Heart right ventricle (tissue), 16 donors: ENCODE data around the gene FANCM. TPM values are rescaled to one million over a fixed set of nuclear protein-coding genes. Genes with fewer than 3 reads are reported as not detected.
A peak's percentile ranks its signal among the peaks of the same experiment; 100 is the strongest.

ENCODE experiments used
- ATAC-seq, 8 donors: fragments of 200-7000 bp; cut with Tn5 transposase; one replicate each; pipeline ENCODE4 v1.9.1; 2020; ENCODE audit warnings: mild to moderate bottlenecking in 8 of 8, moderate library complexity in 8 of 8, moderate number of reproducible peaks in 1 of 8
- DNase-seq, 2 donors: peaks; one replicate each; pipeline ENCODE4 v3.0.0-alpha.2; 2020
- H3K27ac ChIP-seq, 10 donors: fragments of 200-600 bp; sonication (generic) in 2 of 10; one replicate each; pipeline versions ENCODE4 v1.5.0 to v1.8.0; 2020 to 2022; ENCODE audit warnings: mild to moderate bottlenecking in 3 of 10
- H3K27me3 ChIP-seq, 7 donors: fragments of 200-600 bp; one replicate each; pipeline ENCODE4 v1.8.0; 2021 to 2022; ENCODE audit warnings: mild to moderate bottlenecking in 2 of 7
- H3K36me3 ChIP-seq, 9 donors: fragments of 200-600 bp; sonication (generic) in 1 of 9; one replicate each; pipeline versions ENCODE4 v1.5.0 to v1.8.0; 2020 to 2022; ENCODE audit warnings: mild to moderate bottlenecking in 2 of 9
- H3K4me1 ChIP-seq, 9 donors: fragments of 200-600 bp; sonication (generic) in 1 of 9; one replicate each; pipeline versions ENCODE4 v1.5.0 to v1.8.0; 2020 to 2022; ENCODE audit warnings: mild to moderate bottlenecking in 4 of 9
- H3K4me3 ChIP-seq, 10 donors: fragments of 200-600 bp; sonication (generic) in 2 of 10; one replicate each; pipeline versions ENCODE4 v1.5.0 to v1.8.0; 2020 to 2022; ENCODE audit warnings: mild to moderate bottlenecking in 7 of 10, moderate library complexity in 2 of 10
- H3K9me3 ChIP-seq, 11 donors: fragments of 200-600 bp in 10 of 11; sonication (generic) in 2 of 11; one replicate each; pipeline versions ENCODE4 v1.5.0 to v1.8.0; 2013 to 2022; ENCODE audit warnings: mild to moderate bottlenecking in 2 of 11, control low read depth in 1 of 11, moderate library complexity in 1 of 11
- WGBS, 2 donors: extraction: QIAGEN DNeasy Blood & Tissue Kit; methylation state at CpG; one replicate each; pipeline ENCODE4 v1.1.7; 2013; ENCODE audit warnings: inconsistent platforms in 1 of 2; 5-methylcytosine and 5-hydroxymethylcytosine counted together
- intact Hi-C, 10 donors: fragments of 100-400 bp; cut with DNase I; formaldehyde crosslinking; loops; one replicate each; pipeline versions ENCODE4 v1.11.1 to v1.14.2; 2022
- polyA plus RNA-seq, 2 donors: library from polyadenylated mRNA; stranded (reverse); fragments of 200-250 nt; gene quantifications; one replicate each; pipeline ENCODE4 v1.2.3, GENCODE V29; 2013
- total RNA-seq, 10 donors: library from RNA; stranded (reverse); fragmentation: NEBNext Ultra II Directional in 3 of 10; extraction: Animal tissue kit (Norgen Biotek cat#: 25700) in 3 of 10; gene quantifications; one replicate each; pipeline versions ENCODE4 v1.2.1 to v1.2.4, GENCODE V29; 2021 to 2023
- TF ChIP-seq, protein P1 (sequence below), 9 donors: fragments of 200-600 bp; sonication (generic) in 2 of 9; IDR thresholded peaks; one replicate each; pipeline versions ENCODE4 v1.5.0 to v1.8.0; 2021 to 2022; ENCODE audit warnings: antibody characterized with exemption in 9 of 9, mild to moderate bottlenecking in 5 of 9, moderate library complexity in 1 of 9
- donor health status: Arrhythmogenic right ventricular cardiomyopathy.
- donor health status: ischemic (EF 13 %, LVEDD 7.1; RV severe dilation, severe dysfunction).
- donor health status: healthy with polysubstance abuse.
- donor health status: DM: no; HTN: yes; CAD: no.
- donor health status: DM: no; HTN: no; CAD: no.
- donor health status: ischemic (EF 25% LVEDD 6.9; RV normal size, moderate dysfunction).
- donor health status: ischemic (EF 25% LVEDD 5.7; RV mildly dilated, moderate dysfunction).
- donor health status: healthy.
- donor health status: DM: yes; HTN: yes; CAD: no.
- donor health status: Ischemic cardiomyopathy.
- donor health status: ischemic (EF 35%, LVEDD 5.7; RV mildly dilated, moderate dysfunction).
- donor health status: nonischemic (EF 11% LVEDD 7.7; RV severe dilation, severe dysfunction).
- donor health status: DM: yes; HTN: yes; CAD: no.
- donor health status: PGD.
- donor health status: ischemic (EF 29% LVEDD 5.4; RV normal size, mild dysfunction).
- donor health status: nonischemic (EF 23%, LVEDD 6.1; RV moderate dilation, normal function).

Gene FANCM
- total and polyA plus RNA-seq, 12 donors = 0.96 to 6.2 (median 3.7) TPM

- Histone ChIP-seq H3K4me3 (no peak overlapping the region), H3K9me3 (no peaks in the 10 kb centered on the region), H3K36me3 (peaks cover 0 to 4% (median 0%) of the 10 kb centered on the region in 9 donors), H3K27me3 (no peaks in the 10 kb centered on the region), H3K4me1 (peaks cover 0 to 87% (median 26%) of the 10 kb centered on the region in 9 donors), H3K27ac (no peak overlapping the region)
- ATAC-seq (no peak), DNase-seq (no peak)
- TF ChIP-seq, protein P1, sequence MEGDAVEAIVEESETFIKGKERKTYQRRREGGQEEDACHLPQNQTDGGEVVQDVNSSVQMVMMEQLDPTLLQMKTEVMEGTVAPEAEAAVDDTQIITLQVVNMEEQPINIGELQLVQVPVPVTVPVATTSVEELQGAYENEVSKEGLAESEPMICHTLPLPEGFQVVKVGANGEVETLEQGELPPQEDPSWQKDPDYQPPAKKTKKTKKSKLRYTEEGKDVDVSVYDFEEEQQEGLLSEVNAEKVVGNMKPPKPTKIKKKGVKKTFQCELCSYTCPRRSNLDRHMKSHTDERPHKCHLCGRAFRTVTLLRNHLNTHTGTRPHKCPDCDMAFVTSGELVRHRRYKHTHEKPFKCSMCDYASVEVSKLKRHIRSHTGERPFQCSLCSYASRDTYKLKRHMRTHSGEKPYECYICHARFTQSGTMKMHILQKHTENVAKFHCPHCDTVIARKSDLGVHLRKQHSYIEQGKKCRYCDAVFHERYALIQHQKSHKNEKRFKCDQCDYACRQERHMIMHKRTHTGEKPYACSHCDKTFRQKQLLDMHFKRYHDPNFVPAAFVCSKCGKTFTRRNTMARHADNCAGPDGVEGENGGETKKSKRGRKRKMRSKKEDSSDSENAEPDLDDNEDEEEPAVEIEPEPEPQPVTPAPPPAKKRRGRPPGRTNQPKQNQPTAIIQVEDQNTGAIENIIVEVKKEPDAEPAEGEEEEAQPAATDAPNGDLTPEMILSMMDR (IDR thresholded peaks at IDR 0.05) = no peak
- WGBS, 2 donors = 97 to 100% methylated on average over 1 of the region's 1 CpG
- intact Hi-C loops = no loop called here
Observed at GRCh38 chr14:45247427-45247826, 111.7 kb downstream of the FANCM start.

- Histone ChIP-seq H3K4me1 (peaks cover 0 to 71% (median 36%) of the 10 kb centered on the region in 9 donors), H3K27me3 (no peaks in the 10 kb centered on the region), H3K27ac (peak overlapping the region in 5 of 10 donors; percentile 12 to 93 (median 53)), H3K9me3 (no peaks in the 10 kb centered on the region), H3K4me3 (peak overlapping the region in 4 of 10 donors; percentile 1 to 25 (median 8)), H3K36me3 (peaks cover 0 to 1% (median 0%) of the 10 kb centered on the region in 9 donors)
- 36 to 55% methylated on average over 5 of the region's 5 CpGs for WGBS, 2 donors
- DNase-seq = no peak
- intact Hi-C loops = loop anchor here in 6 of 10 donors (5.0 to 10.0 kb wide), 5 partner anchors 113 to 353 kb away; partner anchors contain the start of genes FANCM (in 4 of the 6), FKBP3 (in 3 of the 6), KLHL28 (in 3 of the 6) and TOGARAM1 (in 3 of the 6)
- no peak for ATAC-seq
- TF ChIP-seq, protein P1 (IDR thresholded peaks at IDR 0.05) = no peak
Observed at GRCh38 chr14:45249856-45250575, 114.3 kb downstream of the FANCM start.

Other genes starting within 250 kb of the FANCM start
- 10 to 100 TPM in 8 of 10 donors, 1 to 10 TPM in 2; 9.0 to 15.4 (median 13.0) TPM for gene KLHL28, start 174.0 kb upstream of the FANCM start, total RNA-seq
- 1 to 10 TPM; 1.7 to 2.6 TPM for gene KLHL28, start 174.0 kb upstream of the FANCM start, polyA plus RNA-seq
- 10 to 100 TPM; 14.7 to 25.2 (median 22.2) TPM for gene TOGARAM1, start 173.7 kb upstream of the FANCM start, total RNA-seq
- gene TOGARAM1, start 173.7 kb upstream of the FANCM start, polyA plus RNA-seq = 1 to 10 TPM; 3.7 to 6.4 TPM
- gene PRPF39, start 51.8 kb upstream of the FANCM start, total RNA-seq = 10 to 100 TPM in 9 of 10 donors, 1 to 10 TPM in 1; 9.5 to 18.8 (median 13.4) TPM
- 10 to 100 TPM in 1 of 2 donors, 1 to 10 TPM in 1; 8.2 to 39.5 TPM for gene PRPF39, start 51.8 kb upstream of the FANCM start, polyA plus RNA-seq
- 100 to 1,000 TPM in 7 of 10 donors, 10 to 100 TPM in 3; 83.9 to 128 (median 105) TPM for gene FKBP3, start 1.4 kb upstream of the FANCM start, total RNA-seq
- 100 to 1,000 TPM in 1 of 2 donors, 10 to 100 TPM in 1; 84.4 to 184 TPM for gene FKBP3, start 1.4 kb upstream of the FANCM start, polyA plus RNA-seq
- 10 to 100 TPM in 3 of 10 donors, 1 to 10 TPM in 7; 4.7 to 11.2 (median 8.1) TPM for gene MIS18BP1, start 117.3 kb downstream of the FANCM start, total RNA-seq
- gene MIS18BP1, start 117.3 kb downstream of the FANCM start, polyA plus RNA-seq = 1 to 10 TPM; 2.4 to 2.9 TPM